Measurements from ENCODE around the gene TBCA. TPM values are rescaled to one million over a fixed set of nuclear protein-coding genes. Genes with fewer than 3 reads are reported as not detected.

The TBCA gene
- total RNA-seq, 1 experiment from 2014 or later: 317 TPM

DNA sequence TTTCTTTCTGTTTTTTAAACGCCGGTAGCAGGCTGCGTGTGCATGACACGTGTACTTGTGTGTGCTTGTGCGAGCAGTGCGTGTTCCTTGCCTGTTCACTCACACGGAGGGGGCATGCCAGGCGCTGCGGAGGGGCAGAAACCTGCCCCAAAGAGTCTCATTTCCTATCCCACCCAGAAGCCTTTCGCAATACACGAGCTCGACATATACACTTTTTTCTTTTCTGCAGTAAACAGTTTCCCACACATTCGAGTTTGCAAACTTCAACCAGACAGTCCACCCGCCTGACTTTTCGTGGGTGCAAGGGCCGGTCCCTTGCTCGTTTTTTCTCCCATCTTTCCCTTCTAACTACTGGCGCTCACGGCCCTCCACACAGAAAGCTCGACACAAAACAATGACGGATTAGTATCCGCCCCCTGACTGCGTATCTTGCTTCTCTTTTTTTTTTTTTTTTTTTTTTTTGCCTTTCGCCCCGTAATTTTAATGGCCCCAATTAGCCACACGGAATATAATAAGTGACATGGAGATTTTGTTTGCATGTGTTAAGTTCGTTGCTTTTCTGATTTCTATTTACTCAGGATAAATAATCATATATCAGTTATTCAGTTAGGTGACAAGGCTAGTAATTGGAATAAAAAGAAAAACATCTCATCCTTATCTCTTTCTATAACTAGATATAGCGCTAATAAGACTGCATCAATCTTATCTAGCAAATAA, 132.3 kb downstream of the TBCA start:
- intact Hi-C loops (cut with micrococcal nuclease): loop anchor here (2.0 kb wide), 1 partner anchor 365 kb away; no protein-coding TSS in a partner anchor
- ChIA-PET CTCF (no interaction called here), POLR2A (no interaction called here), RAD21 (ENCODE audit: low non-redundant PET in 1 of 2, low total read pairs in 2 of 2, uncharacterized antibody in 2 of 2, unreplicated experiment in 2 of 2) (no interaction called here)
- DNase-seq (ENCODE audit: low read depth, low spot score) (no peak), ATAC-seq (no peak)
- H3K27ac ChIP-seq (ENCODE audit: low read depth, low read length): no peak overlapping the region
- peaks cover 3 to 11% of the 10 kb centered on the region in 2 experiments; a peak in 1 of 4 replicates for H3K4me1 ChIP-seq (ENCODE audit: control insufficient read depth in 1 of 2, insufficient read depth in 2 of 2, low read length in 2 of 2)
- no peak overlapping the region for H3K4me3 ChIP-seq (replicated peaks in 1 of 2; ENCODE audit: low read depth in 1 of 2, low read length in 2 of 2)
- no peak overlapping the region for H3K4me2 ChIP-seq (ENCODE audit: low read length)
- H3K27me3 ChIP-seq (ENCODE audit: insufficient read depth, low read length): no peaks in the 10 kb centered on the region
- no peak overlapping the region for H3K9ac ChIP-seq (ENCODE audit: low read length)
- BruUV-seq (replicated peaks): no TSS peak
- no peak for TF ChIP-seq CTCF (IDR thresholded peaks at IDR 0.05 in 2 of 3, conservative IDR thresholded peaks at IDR 0.05 in 1 of 3; ENCODE audit: borderline replicate concordance in 1 of 3, insufficient read depth in 1 of 3, low read depth in 2 of 3, low read length in 2 of 3)
- no peak for TF ChIP-seq EZH2 (IDR thresholded peaks at IDR 0.05)
- no peak for TF ChIP-seq POLR2AphosphoS5 (IDR thresholded peaks at IDR 0.05; ENCODE audit: low read depth, low read length)
- TF ChIP-seq ZNF274 (IDR thresholded peaks at IDR 0.05; ENCODE audit: low read depth, low read length): no peak
- no peak for TF ChIP-seq REST (IDR thresholded peaks at IDR 0.05; ENCODE audit: low read depth)
- no peak for TF ChIP-seq CBX3 (IDR thresholded peaks at IDR 0.05; ENCODE audit: low read depth)
- no peak for TF ChIP-seq ELF1 (IDR thresholded peaks at IDR 0.05; ENCODE audit: borderline replicate concordance, low read depth)
- no peak for TF ChIP-seq YY1 (IDR thresholded peaks at IDR 0.05; ENCODE audit: extremely low read depth, insufficient replicate concordance, low read depth, low read length)
- TF ChIP-seq ZFX (IDR thresholded peaks at IDR 0.05): no peak
- no peak for TF ChIP-seq SRF (IDR thresholded peaks at IDR 0.05; ENCODE audit: low read depth)
- no peak for TF ChIP-seq POLR2A (IDR thresholded peaks at IDR 0.05; ENCODE audit: borderline replicate concordance, extremely low read depth, insufficient read depth, insufficient read length)
- TF ChIP-seq TCF7L2 (IDR thresholded peaks at IDR 0.05; ENCODE audit: borderline replicate concordance, extremely low read depth, insufficient read depth, insufficient read length): no peak
- TF ChIP-seq, protein P1, sequence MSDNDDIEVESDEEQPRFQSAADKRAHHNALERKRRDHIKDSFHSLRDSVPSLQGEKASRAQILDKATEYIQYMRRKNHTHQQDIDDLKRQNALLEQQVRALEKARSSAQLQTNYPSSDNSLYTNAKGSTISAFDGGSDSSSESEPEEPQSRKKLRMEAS (IDR thresholded peaks at IDR 0.05): no peak
- no peak for TF ChIP-seq JUND (IDR thresholded peaks at IDR 0.05)
- TF ChIP-seq FOSL1 (IDR thresholded peaks at IDR 0.05; ENCODE audit: low read depth): no peak
- TF ChIP-seq EGR1 (IDR thresholded peaks at IDR 0.05; ENCODE audit: low read depth): no peak
- no peak for TF ChIP-seq SIN3A (IDR thresholded peaks at IDR 0.05; ENCODE audit: low read depth)
- TF ChIP-seq ZBTB33 (IDR thresholded peaks at IDR 0.05; ENCODE audit: extremely low read depth, insufficient replicate concordance, low read length): no peak
- TF ChIP-seq CEBPB (IDR thresholded peaks at IDR 0.05; ENCODE audit: low read depth): no peak
- TF ChIP-seq ATF3 (IDR thresholded peaks at IDR 0.05): no peak
- H3K9me2 ChIP-seq (ENCODE audit: insufficient read depth): no peaks in the 10 kb centered on the region
- H3K79me2 ChIP-seq (ENCODE audit: insufficient read depth, low read length): no peaks in the 10 kb centered on the region
- no peak overlapping the region for H2AFZ ChIP-seq (ENCODE audit: low read depth, low read length, poor library complexity, severe bottlenecking)
- H3K9me3 ChIP-seq (ENCODE audit: control insufficient read depth in 1 of 2, insufficient read depth in 1 of 2, low read depth in 1 of 2, low read length in 2 of 2): no peaks in the 10 kb centered on the region
- H4K20me1 ChIP-seq (ENCODE audit: insufficient read depth): no peaks in the 10 kb centered on the region
- H3K36me3 ChIP-seq (ENCODE audit: control insufficient read depth in 1 of 2, insufficient read depth in 2 of 2, low read length in 2 of 2): no peaks in the 10 kb centered on the region

Data from HCT116 (cell line).